ENCODE measurements around the gene IKZF1. TPM values are rescaled to one million over a fixed set of nuclear protein-coding genes. Genes with fewer than 3 reads are reported as not detected.

IKZF1 gene
- polyA plus RNA-seq, 3 donors, result 1.3 to 3.9 (median 3.4) TPM

- H3K27ac ChIP-seq (ENCODE audit: low read depth, low read length), result no peak overlapping the region
- 41 to 60% (median 48%) methylated on average over 11 of the region's 11 CpGs for WGBS, 3 donors
These were observed 1.3 kb downstream of the IKZF1 start for GRCh38 chr7:50305583-50306493.

- WGBS, 3 donors, result 45 to 62% (median 54%) methylated on average over 10 of the region's 10 CpGs
- no peak overlapping the region for H3K27ac ChIP-seq (ENCODE audit: low read depth, low read length)
These were observed 2.2 kb downstream of the IKZF1 start for GRCh38 chr7:50306494-50307367.

- H3K27ac ChIP-seq (ENCODE audit: low read depth, low read length), result no peak overlapping the region
- 32 to 35% (median 34%) methylated on average over 10 of the region's 10 CpGs for WGBS, 3 donors
These were observed 3.0 kb downstream of the IKZF1 start for GRCh38 chr7:50307368-50308032.

- WGBS, 3 donors, result 55 to 68% (median 66%) methylated on average over 3 of the region's 3 CpGs
- H3K27ac ChIP-seq (ENCODE audit: low read depth, low read length), result no peak overlapping the region
These were observed 3.7 kb downstream of the IKZF1 start for GRCh38 chr7:50308203-50308531.

GRCh38 chr7:50308532-50309385 lies 4.2 kb downstream of the IKZF1 start:
- no peak overlapping the region for H3K27ac ChIP-seq (ENCODE audit: low read depth, low read length)
- WGBS, 3 donors, result 56 to 63% (median 62%) methylated on average over 18 of the region's 18 CpGs

- WGBS, 3 donors, result 53 to 58% (median 53%) methylated on average over 3 of the region's 3 CpGs
- no peak overlapping the region for H3K27ac ChIP-seq (ENCODE audit: low read depth, low read length)
These were observed 5.2 kb downstream of the IKZF1 start for GRCh38 chr7:50309721-50310120.

- WGBS, 3 donors, result 62 to 77% (median 72%) methylated on average over 6 of the region's 6 CpGs
- H3K27ac ChIP-seq (ENCODE audit: low read depth, low read length), result no peak overlapping the region
These were observed 5.8 kb downstream of the IKZF1 start for GRCh38 chr7:50310361-50310760.

- WGBS, 3 donors, result 90 to 97% (median 93%) methylated on average over 1 of the region's 1 CpG
- H3K27ac ChIP-seq (ENCODE audit: low read depth, low read length), result no peak overlapping the region
These were observed 6.4 kb downstream of the IKZF1 start for GRCh38 chr7:50310956-50311355.

GRCh38 chr7:50312250-50313162 lies 8.0 kb downstream of the IKZF1 start:
- no peak overlapping the region for H3K27ac ChIP-seq (ENCODE audit: low read depth, low read length)

GRCh38 chr7:50314836-50315592 lies 10.5 kb downstream of the IKZF1 start:
- WGBS, 3 donors, result 43 to 60% (median 50%) methylated on average over 11 of the region's 11 CpGs
- no peak overlapping the region for H3K27ac ChIP-seq (ENCODE audit: low read depth, low read length)

More at GRCh38 chr7:50312250-50313162, 8.0 kb downstream of the IKZF1 start:
- 40 to 53% (median 45%) methylated on average over 10 of the region's 10 CpGs for WGBS, 3 donors

GRCh38 chr7:50315739-50316671 lies 11.5 kb downstream of the IKZF1 start:
- WGBS, 3 donors, result 41 to 56% (median 53%) methylated on average over 14 of the region's 14 CpGs
- no peak overlapping the region for H3K27ac ChIP-seq (ENCODE audit: low read depth, low read length)

- H3K27ac ChIP-seq (ENCODE audit: low read depth, low read length), result no peak overlapping the region
- WGBS, 3 donors, result 65 to 70% (median 69%) methylated on average over 7 of the region's 7 CpGs
These were observed 12.7 kb downstream of the IKZF1 start for GRCh38 chr7:50317221-50317678.

- 63 to 68% (median 66%) methylated on average over 17 of the region's 17 CpGs for WGBS, 3 donors
These were observed 13.5 kb downstream of the IKZF1 start for GRCh38 chr7:50317697-50318669.

GRCh38 chr7:50321487-50322067 lies 17.1 kb downstream of the IKZF1 start:
- H3K27ac ChIP-seq (ENCODE audit: low read depth, low read length), result no peak overlapping the region
- 36 to 58% (median 50%) methylated on average over 6 of the region's 6 CpGs for WGBS, 3 donors

More at GRCh38 chr7:50317697-50318669, 13.5 kb downstream of the IKZF1 start:
- H3K27ac ChIP-seq (ENCODE audit: low read depth, low read length), result no peak overlapping the region
